ENCODE results near the gene MRGPRF.
A peak's percentile ranks its signal among the peaks of the same experiment; 100 is the strongest.
"Not testable (repeated sequence)": the region's sequence is repeated elsewhere in the genome, so short reads cannot be mapped to it uniquely, and the experiment has no call there.

The MRGPRF gene

DNA sequence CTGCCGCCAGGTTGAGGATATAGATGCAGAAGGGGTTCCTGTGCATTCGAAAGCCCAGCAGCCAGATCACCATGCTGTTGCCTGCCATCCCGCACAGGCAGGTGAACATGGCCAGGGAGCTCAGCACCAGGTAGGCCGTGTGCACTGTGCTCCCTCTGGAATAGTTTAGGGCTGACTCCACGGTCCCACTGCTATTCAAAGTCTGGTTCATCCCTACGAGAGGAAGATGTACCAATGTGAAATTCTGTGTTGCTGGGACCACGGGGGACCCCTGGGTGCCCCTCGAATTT lies 32.3 kb downstream of the MRGPRF start, which contains the start of gene MRGPRD:
Gene MRGPRD, minus strand, starts transcription at position 211 of the 290 bp plus-strand sequence. Its CDS starts 0 bp downstream, at position 211.
- DNase-seq = no peak

- no peak for DNase-seq
Observed at GRCh38 chr11:68979931-68980775, 32.9 kb downstream of the MRGPRF start.

DNA sequence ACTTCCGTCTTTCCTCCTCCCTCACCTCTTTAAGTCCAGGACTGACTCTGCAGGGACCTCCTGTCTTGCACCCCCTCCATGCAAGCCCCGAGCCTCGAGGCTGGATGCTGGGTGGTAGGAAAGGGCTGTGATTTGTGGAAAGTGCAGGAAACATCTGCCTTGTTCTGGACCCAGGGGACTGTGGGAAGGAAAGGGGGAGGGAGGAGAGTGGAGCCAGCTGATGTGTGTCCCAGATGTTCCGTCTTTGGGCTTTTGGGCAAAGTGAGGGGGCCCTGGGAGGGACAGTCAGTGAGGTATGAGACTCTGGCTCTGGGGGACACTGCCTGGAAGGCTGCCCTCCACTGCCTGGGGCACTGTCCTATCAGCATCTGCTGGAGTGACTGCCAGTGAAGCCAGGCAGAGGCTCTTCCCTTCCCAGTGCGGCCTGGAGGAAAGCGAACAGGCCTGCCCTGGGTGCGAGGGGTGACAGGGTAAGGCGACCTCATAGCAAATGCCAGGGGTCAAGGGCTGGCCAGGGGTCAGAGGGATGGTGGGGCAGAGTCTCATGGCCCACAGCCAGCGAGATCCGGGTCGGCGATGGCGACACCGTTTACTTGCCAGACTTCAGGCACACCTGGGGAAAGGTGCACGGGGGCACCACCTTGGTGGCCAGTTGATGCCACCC lies 34.0 kb downstream of the MRGPRF start:
- DNase-seq = peak; percentile 74

DNA sequence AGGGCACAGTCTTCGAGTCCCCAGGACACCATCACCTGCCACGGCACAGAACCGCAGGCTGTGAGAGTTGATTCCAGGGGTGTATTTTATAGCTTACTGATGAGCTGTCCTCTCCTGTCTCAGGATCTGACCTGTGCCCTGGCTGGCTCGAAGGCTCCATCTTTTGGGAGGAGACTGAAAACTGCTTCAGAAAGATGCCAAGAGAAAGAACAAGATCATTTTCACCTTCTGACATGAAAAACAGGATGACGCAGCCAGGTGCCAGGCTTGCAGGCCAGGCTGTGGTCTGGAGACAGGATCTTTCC lies 34.5 kb downstream of the MRGPRF start:
- DNase-seq = no peak

DNA sequence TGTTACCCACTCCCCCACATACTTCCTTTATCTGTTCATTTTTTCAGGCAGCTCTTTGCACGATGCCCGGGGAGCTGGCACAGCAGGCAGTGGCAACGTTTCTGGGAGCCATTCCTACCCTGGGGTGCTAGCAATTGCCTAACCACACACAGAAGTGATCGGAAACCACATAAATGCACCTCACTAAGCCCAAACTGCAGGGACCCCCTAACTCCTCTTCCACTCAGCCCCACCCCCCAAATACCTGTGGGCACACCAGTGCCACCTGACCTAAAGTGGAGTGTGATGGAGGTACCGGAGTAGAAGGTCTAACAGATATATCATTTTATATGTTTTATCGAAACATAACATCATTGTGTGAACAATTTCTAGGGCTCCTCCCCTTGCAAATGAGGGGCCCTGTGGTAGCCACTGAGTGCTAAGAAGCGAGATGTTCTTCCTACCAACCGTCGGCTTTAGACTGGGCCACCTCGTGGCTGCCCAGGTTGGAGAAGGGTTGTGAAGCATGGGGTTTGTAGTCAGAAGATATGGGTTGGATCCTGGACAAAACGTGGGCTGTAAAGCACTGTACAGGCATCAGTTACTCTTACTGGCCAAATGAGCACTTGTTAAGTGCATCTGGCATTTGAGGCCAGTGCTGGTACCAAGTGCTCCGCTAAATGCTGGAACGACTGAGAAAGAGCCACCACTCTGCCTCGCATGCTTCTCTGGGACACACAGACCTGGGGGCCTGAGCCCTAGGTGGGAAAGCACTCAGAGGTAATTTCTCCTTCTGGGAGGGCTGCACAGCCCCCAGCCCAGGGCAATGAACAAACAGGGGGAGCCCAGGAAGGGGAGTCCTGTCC lies 35.0 kb downstream of the MRGPRF start:
- no peak for DNase-seq

GRCh38 chr11:68976563-68976962 lies 36.5 kb downstream of the MRGPRF start:
- DNase-seq = no peak

- DNase-seq = no peak
Observed at GRCh38 chr11:68976095-68976494, 37.0 kb downstream of the MRGPRF start.

DNA sequence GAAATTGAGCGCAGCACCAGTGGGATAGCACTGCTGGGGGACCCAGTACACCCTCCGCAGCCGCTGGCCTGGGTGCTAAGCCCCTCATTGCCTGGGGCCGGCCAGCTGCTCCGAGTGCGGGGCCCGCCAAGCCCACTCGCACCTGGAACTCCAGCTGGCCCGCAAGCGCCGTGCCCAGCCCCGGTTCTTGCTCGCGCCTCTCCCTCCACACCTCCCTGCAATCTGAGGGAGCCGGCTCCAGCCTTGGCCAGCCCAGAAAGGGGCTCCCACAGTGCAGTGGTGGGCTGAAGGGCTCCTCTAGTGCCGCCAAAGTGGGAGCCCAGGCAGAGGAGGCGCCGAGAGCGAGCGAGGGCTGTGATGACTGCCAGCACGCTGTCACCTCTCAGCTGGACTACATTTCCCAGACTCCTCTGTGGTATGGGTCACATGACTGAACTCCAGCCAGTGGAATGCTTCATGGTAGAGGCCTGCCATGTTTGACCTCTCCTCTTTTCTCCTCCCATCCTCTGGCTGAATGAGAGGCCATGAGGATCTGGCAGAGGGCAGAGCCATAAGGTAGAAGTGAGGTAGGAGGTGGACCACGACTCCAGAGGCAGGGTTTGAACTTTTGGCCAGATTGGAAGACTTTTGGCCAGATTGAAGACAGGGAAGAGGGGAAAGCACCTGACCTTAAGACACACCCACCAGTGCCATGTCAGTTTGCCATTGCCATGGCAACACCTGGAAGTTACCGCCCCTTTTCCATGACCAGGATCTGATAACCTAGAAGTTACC lies 38.4 kb downstream of the MRGPRF start:
- no peak for DNase-seq

DNA sequence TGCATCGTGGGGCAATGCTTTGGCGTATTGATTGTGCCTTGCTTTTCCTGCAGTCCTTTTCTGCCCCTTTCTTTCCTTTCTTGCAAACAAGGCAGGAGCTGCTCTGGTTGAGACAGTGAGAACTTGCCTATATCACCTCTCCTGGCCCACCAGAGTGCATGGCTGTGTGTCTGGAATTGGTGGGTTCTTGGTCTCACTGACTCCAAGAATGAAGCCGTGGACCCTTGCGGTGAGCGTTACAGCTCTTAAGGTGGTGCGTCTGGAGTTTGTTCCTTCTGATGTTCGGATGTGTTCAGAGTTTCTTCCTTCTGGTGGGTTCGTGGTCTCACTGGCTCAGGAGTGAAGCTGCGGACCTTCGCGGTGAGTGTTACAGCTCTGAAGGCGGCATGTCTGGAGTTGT lies 39.3 kb downstream of the MRGPRF start:
- DNase-seq = not testable (repeated sequence)

GRCh38 chr11:68973219-68973618 lies 39.8 kb downstream of the MRGPRF start:
- DNase-seq = no peak

- no peak for DNase-seq
Observed at GRCh38 chr11:68970921-68971636, 42.0 kb downstream of the MRGPRF start.

GRCh38 chr11:68969386-68969785 lies 43.7 kb downstream of the MRGPRF start:
- no peak for DNase-seq

- no peak for DNase-seq
Observed at GRCh38 chr11:68968306-68969250, 44.5 kb downstream of the MRGPRF start.

- DNase-seq = no peak
Observed at GRCh38 chr11:68966894-68967780, 45.9 kb downstream of the MRGPRF start.

DNA sequence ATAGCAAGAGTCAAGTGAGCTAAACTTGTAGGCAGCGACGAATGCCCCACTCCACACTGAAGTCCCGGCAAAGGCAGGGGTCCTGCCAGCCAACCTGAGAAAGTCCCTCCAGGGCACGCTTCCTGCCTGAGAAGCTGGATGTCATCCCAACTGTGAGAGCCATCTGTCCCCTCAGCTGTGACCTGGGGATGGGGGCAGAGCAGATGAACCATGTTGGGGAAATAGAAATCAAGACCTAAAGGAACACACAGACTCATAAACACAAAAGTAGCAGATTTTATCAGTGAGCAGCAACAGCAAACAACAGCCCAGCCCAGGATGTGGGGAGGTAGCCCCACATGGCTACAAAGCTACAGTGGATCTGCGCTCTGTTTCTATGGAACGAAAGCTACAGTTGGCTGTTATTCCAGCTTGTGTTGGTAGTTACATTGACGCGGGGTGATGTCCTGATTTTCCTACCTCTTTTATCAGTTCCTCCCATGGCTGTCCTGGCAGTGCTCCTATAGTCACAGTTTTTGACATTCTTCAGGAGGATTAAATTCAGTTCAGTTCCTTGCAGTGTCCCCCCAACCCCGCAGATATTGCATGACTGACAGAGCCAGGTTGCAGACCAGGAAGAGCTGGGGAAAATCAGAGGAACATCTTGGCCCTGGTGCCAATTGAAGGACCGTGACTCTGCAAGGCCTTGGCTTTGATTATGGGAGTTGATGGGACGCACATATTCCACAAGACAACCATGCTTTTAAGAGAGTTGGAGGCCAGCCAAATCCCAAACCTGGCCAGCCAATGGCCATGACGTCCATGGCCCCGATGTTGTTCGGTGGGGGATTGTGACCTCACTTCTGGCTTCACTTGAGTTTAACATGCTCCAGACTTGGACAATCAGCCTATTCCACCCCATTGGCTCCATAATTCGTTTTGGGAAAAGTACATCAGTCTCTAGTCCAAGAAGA lies 46.9 kb downstream of the MRGPRF start:
- peak; percentile 78 for DNase-seq

GRCh38 chr11:68963779-68964178 lies 49.3 kb downstream of the MRGPRF start:
- DNase-seq = no peak

DNA sequence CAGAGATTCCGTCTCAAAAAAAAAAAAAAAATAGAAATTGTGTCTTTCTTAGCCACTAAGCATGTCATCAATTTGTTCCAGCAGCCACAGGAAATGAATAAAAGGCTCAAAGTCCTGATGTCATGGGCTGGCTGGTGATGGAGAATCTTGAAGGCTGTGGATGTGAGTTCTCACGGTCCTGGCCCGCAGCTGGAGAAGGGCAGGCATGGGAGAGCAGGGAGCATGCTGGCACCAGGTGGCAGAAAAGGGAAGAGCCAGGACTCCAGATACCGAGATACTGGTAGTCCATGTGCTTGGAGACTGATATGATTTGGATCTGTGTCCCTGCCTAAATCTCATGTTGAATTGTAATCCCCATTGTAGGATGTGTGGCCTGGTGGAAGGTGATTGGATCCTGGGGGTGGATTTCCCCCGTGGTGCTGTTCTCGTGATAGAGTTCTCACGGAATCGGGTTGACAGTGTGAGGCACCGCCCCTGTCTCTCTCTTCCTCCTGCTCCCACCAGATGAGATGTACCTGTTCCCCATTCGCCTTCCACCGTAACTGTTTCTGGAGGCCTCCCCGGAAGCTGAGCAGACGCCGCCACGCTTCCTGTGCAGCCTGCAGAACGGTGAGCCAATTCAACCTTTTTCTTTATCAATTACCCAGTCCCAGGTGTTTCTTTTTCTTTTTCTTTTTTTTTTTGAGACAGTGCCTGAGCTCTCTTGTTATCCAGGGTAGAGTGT lies 50.4 kb downstream of the MRGPRF start:
- peak; percentile 56 for DNase-seq

- no peak for DNase-seq
Observed at GRCh38 chr11:68961245-68961644, 51.8 kb downstream of the MRGPRF start.
